ENCODE measurements around the gene ANXA11.

Gene ANXA11

DNA sequence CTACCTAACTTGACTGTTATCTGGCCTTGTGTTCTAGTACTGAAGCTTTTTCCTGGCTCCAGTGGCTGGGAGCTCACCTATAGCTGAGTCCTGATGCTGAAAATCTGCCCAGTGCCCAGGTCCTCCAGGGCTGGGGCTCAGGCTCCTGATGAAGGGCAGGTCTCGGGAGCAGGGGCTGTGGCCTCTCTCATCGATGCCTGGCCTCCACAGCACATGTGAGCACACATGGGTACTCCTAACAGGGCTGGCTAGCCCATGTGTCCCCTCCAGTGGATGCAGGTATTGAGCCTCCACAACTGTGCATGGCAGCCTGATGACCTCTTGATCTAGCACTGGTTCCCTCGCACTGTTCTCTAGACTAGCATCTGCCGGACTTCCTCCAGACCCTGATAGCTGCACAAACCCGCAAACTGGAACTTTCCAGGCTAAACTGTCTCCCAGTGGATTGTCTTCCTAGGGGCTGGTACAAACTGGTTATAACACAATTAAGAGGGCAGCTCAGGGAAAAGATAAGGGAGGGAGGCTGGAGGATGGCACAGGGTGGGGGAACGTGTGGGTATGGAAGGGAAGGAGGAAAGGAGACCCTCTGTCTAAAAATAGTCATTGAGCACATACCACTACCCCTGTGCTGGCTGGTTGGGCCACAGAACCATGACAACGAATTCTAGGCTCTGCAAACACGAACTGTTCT, 37.7 kb downstream of the ANXA11 start:
- Histone ChIP-seq H3K4me3 (ENCODE audit: low read depth in 1 of 2, low read length in 1 of 2) (no peak overlapping the region), H3K4me1 (ENCODE audit: control insufficient read depth in 1 of 2, insufficient read depth in 1 of 2, low read depth in 1 of 2, low read length in 1 of 2) (peaks cover 17 to 26% of the 10 kb centered on the region in 2 experiments), H3K36me3 (peaks cover 100% of the 10 kb centered on the region), H3K27me3 (no peaks in the 10 kb centered on the region), H3K9me3 (peaks cover 5% of the 10 kb centered on the region), H3K27ac (peak overlapping the region; percentile 32)
- TF ChIP-seq, protein P1, sequence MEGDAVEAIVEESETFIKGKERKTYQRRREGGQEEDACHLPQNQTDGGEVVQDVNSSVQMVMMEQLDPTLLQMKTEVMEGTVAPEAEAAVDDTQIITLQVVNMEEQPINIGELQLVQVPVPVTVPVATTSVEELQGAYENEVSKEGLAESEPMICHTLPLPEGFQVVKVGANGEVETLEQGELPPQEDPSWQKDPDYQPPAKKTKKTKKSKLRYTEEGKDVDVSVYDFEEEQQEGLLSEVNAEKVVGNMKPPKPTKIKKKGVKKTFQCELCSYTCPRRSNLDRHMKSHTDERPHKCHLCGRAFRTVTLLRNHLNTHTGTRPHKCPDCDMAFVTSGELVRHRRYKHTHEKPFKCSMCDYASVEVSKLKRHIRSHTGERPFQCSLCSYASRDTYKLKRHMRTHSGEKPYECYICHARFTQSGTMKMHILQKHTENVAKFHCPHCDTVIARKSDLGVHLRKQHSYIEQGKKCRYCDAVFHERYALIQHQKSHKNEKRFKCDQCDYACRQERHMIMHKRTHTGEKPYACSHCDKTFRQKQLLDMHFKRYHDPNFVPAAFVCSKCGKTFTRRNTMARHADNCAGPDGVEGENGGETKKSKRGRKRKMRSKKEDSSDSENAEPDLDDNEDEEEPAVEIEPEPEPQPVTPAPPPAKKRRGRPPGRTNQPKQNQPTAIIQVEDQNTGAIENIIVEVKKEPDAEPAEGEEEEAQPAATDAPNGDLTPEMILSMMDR (IDR thresholded peaks at IDR 0.05): no peak

DNA sequence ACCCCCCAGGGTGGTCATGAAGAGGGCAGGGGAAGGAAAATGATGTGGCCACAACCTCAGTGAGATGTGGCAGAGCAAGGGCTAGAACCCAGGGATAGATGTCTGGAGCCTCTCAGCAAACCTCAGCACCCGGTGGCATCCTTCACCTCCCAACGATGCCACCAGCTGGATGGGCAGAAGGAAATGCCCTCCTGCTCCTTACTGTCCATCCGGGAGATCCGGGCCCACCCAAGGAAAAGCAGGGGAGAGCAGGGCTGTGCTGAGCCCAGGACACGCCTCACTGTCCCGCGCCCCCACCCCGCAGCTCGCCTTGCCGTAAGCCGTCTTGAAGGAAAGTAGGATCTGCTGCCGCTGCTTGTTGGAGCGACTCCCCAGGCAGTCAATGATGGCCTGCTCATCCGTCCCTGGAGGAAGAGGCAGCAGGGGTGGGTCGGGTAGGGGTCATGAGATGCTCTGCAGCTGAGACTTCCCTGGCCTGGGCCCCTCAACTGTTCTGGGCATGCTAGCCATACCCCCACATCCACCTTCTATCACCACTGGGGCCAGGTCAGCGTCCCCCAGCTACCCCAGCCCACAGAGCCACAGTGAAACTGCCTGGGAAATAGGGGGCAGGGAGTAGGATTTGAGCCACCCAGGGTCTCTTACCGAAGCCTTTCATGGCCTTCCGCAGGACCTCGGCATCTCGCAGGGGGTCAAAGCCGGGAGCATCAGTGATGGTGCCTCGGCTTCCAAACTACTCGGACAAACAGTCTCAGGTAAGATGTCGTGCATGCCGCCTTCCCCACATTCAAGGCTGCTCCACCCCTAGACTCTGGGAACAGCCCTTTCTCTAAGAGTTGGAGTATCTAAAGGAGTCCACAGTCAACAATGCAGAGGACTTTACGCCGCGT, 38.5 kb downstream of the ANXA11 start:
- H3K36me3 ChIP-seq: peaks cover 100% of the 10 kb centered on the region
- peak overlapping the region; percentile 32 for H3K27ac ChIP-seq
- no peaks in the 10 kb centered on the region for H3K27me3 ChIP-seq
- peaks cover 17 to 21% of the 10 kb centered on the region in 2 experiments for H3K4me1 ChIP-seq (ENCODE audit: control insufficient read depth in 1 of 2, insufficient read depth in 1 of 2, low read depth in 1 of 2, low read length in 1 of 2)
- TF ChIP-seq, protein P1 (IDR thresholded peaks at IDR 0.05): no peak
- H3K4me3 ChIP-seq (ENCODE audit: low read depth in 1 of 2, low read length in 1 of 2): no peak overlapping the region
- H3K9me3 ChIP-seq: peaks cover 5% of the 10 kb centered on the region

DNA sequence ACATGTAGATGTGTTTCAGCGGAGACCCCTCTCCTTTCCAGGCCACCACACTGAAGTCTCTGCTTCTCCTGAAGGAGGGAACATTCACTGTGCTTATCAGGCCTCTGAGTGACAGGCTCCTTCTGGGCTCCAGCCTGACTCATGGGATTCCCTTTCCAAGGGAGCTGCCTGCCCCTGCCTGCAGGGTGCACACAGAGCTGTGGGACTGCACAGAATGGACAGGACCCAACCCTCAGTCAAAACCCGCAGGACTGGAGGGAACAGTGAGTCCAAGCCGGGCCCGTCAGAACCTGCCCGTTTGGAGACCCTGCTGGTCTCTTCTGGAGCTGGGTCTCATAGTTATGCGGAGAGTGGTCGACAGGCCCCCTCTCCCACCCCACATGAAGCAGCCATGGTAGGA, 40.2 kb downstream of the ANXA11 start:
- no peak overlapping the region for H3K4me3 ChIP-seq (ENCODE audit: low read depth in 1 of 2, low read length in 1 of 2)
- H3K4me1 ChIP-seq (ENCODE audit: control insufficient read depth in 1 of 2, insufficient read depth in 1 of 2, low read depth in 1 of 2, low read length in 1 of 2): peaks cover 10% of the 10 kb centered on the region in 2 experiments
- H3K9me3 ChIP-seq: peaks cover 5% of the 10 kb centered on the region
- H3K36me3 ChIP-seq: peaks cover 100% of the 10 kb centered on the region
- no peaks in the 10 kb centered on the region for H3K27me3 ChIP-seq
- peak overlapping the region; percentile 32 for H3K27ac ChIP-seq
- TF ChIP-seq, protein P1 (IDR thresholded peaks at IDR 0.05): no peak

DNA sequence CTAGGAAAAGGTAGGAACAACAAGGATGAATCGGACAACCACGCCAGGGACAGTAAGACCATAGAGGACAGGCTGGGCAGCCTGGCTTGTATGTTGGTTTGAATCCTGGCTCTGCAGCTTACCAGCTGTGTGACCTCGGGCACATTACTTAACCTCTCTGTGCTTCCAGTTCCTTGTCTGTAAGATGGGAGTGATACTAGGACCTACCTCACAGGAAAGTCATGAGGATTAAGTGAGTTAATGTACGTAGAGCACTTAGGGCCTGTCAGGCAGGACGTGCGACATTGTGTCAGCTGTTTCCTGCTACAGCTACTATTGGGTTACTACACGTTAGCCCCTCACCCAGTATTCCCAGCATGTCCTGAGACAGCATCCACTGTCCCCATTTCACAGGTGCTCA, 40.7 kb downstream of the ANXA11 start:
- peaks cover 4% of the 10 kb centered on the region in 2 experiments for H3K4me1 ChIP-seq (ENCODE audit: control insufficient read depth in 1 of 2, insufficient read depth in 1 of 2, low read depth in 1 of 2, low read length in 1 of 2)
- H3K36me3 ChIP-seq: peaks cover 100% of the 10 kb centered on the region
- peak overlapping the region; percentile 32 for H3K27ac ChIP-seq
- H3K4me3 ChIP-seq (ENCODE audit: low read depth in 1 of 2, low read length in 1 of 2): no peak overlapping the region
- TF ChIP-seq, protein P1 (IDR thresholded peaks at IDR 0.05): no peak
- no peaks in the 10 kb centered on the region for H3K27me3 ChIP-seq
- peaks cover 5% of the 10 kb centered on the region for H3K9me3 ChIP-seq

DNA sequence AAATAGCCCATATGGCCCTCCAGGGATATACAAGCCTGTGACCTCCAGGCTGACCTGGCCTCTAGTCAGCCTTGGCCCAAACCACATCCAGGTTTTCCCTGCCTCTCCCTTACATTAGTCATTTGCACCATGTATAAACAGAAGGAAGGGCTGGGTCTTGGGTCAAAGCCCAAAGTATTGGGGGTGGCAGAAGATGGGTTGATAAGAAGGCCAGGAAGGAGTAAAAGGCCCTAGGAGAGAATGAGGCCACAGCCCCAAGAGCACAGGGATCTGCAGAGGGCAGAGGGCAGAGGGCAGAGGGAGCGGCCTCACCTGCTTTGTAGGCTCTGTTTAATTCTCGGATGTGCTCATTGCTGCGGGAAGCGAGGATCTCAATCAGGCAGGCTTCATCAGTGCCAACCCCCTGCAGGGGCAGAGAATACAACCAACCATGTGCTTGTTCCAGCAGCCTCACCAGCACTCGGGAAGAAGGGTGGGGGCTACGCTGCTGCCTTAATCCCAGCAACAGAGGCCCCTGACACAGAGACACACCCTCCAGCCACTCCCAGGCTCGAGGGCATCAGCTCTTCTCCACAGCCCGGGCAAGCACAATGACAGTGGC, 41.5 kb downstream of the ANXA11 start:
- Histone ChIP-seq H3K4me1 (ENCODE audit: control insufficient read depth in 1 of 2, insufficient read depth in 1 of 2, low read depth in 1 of 2, low read length in 1 of 2) (no peaks in the 10 kb centered on the region), H3K27ac (no peak overlapping the region), H3K4me3 (ENCODE audit: low read depth in 1 of 2, low read length in 1 of 2) (no peak overlapping the region), H3K36me3 (peaks cover 100% of the 10 kb centered on the region), H3K9me3 (peaks cover 5% of the 10 kb centered on the region), H3K27me3 (no peaks in the 10 kb centered on the region)
- TF ChIP-seq, protein P1 (IDR thresholded peaks at IDR 0.05): no peak
